ENCODE data around the gene KIF20A.
"Not testable (repeated sequence)": the region's sequence is repeated elsewhere in the genome, so short reads cannot be mapped to it uniquely, and the experiment has no call there.

The KIF20A gene

GRCh38 chr5:138186002-138186447 is 7.1 kb downstream of the KIF20A start:
- H3K27me3 ChIP-seq = no peaks in the 10 kb centered on the region
- H3K36me3 ChIP-seq = peaks cover 38% of the 10 kb centered on the region
- H3K27ac ChIP-seq = peak overlapping the region; percentile 69

DNA sequence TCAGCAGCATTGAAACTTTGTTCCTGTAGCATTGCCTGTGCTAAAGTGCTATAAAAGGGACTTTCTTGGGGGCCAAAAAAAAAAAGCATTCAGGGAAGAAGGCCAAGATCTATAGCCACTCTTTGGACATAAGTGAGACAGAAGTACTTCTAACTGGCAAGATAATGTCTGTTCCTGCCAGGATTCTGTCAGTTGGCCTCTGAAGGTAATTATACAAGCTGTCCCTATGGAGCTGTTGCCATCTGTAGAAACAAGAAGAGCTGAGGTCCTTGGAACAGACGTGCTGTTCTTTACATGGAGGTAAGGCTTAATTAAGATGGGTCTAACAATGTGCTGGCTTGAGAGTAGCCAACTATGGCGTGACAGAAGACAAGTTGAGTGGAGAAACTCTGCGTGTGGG is 9.7 kb downstream of the KIF20A start:
- Histone ChIP-seq H3K9me3 (no peaks in the 10 kb centered on the region), H3K4me3 (ENCODE audit: low read depth in 1 of 2, low read length in 1 of 2) (no peak overlapping the region), H3K36me3 (peaks cover 41% of the 10 kb centered on the region), H3K27ac (no peak overlapping the region), H3K27me3 (no peaks in the 10 kb centered on the region), H3K4me1 (ENCODE audit: control insufficient read depth in 1 of 2, insufficient read depth in 1 of 2, low read depth in 1 of 2, low read length in 1 of 2) (peaks cover 24 to 25% of the 10 kb centered on the region in 2 experiments)
- no peak for TF ChIP-seq CTCF (IDR thresholded peaks at IDR 0.05)

More at GRCh38 chr5:138186002-138186447, 7.1 kb downstream of the KIF20A start:
- TF ChIP-seq CTCF (IDR thresholded peaks at IDR 0.05) = no peak
- peaks cover 24 to 25% of the 10 kb centered on the region in 2 experiments for H3K4me1 ChIP-seq (ENCODE audit: control insufficient read depth in 1 of 2, insufficient read depth in 1 of 2, low read depth in 1 of 2, low read length in 1 of 2)
- H3K4me3 ChIP-seq (ENCODE audit: low read depth in 1 of 2, low read length in 1 of 2) = no peak overlapping the region
- H3K9me3 ChIP-seq = no peaks in the 10 kb centered on the region

- Histone ChIP-seq H3K27me3 (no peaks in the 10 kb centered on the region), H3K9me3 (no peaks in the 10 kb centered on the region), H3K36me3 (peaks cover 45% of the 10 kb centered on the region), H3K27ac (no peak overlapping the region), H3K4me3 (ENCODE audit: low read depth in 1 of 2, low read length in 1 of 2) (no peak overlapping the region), H3K4me1 (ENCODE audit: control insufficient read depth in 1 of 2, insufficient read depth in 1 of 2, low read depth in 1 of 2, low read length in 1 of 2) (no peaks in the 10 kb centered on the region)
- TF ChIP-seq CTCF (IDR thresholded peaks at IDR 0.05) = no peak
Observed at GRCh38 chr5:138192826-138193225, 13.9 kb downstream of the KIF20A start.

GRCh38 chr5:138193859-138194258 is 14.9 kb downstream of the KIF20A start:
- not testable (repeated sequence) for H3K27ac ChIP-seq; H3K4me3 ChIP-seq (ENCODE audit: low read depth in 1 of 2, low read length in 1 of 2); H3K27me3 ChIP-seq; H3K4me1 ChIP-seq (ENCODE audit: control insufficient read depth in 1 of 2, insufficient read depth in 1 of 2, low read depth in 1 of 2, low read length in 1 of 2); H3K9me3 ChIP-seq
- peaks cover 42% of the 10 kb centered on the region for H3K36me3 ChIP-seq

- TF ChIP-seq CTCF (IDR thresholded peaks at IDR 0.05) = no peak
- Histone ChIP-seq H3K27ac (no peak overlapping the region), H3K4me3 (ENCODE audit: low read depth in 1 of 2, low read length in 1 of 2) (no peak overlapping the region), H3K9me3 (no peaks in the 10 kb centered on the region), H3K36me3 (peaks cover 4% of the 10 kb centered on the region), H3K27me3 (no peaks in the 10 kb centered on the region), H3K4me1 (ENCODE audit: control insufficient read depth in 1 of 2, insufficient read depth in 1 of 2, low read depth in 1 of 2, low read length in 1 of 2) (peaks cover 16 to 18% of the 10 kb centered on the region in 2 experiments)
Observed at GRCh38 chr5:138210985-138211384, 32.1 kb downstream of the KIF20A start.

DNA sequence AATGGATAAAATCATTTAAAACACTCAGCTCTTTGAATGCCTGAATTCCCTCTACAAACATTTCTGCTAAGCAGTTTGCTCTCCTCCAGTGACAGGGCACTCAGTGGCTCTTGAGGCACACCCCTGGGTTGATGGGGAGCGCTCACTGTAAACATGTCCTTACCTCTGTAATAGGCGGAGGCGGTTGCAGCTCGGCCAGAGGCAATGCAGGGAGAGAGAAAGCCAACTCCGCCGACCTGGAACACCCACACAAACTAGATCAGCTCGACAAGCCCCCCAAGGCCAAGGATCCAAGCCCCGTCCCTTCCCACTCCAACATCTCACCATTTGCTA is 33.9 kb downstream of the KIF20A start:
- H3K4me3 ChIP-seq (ENCODE audit: low read depth in 1 of 2, low read length in 1 of 2) = peak overlapping the region; percentile 80 to 87
- H3K9me3 ChIP-seq = no peaks in the 10 kb centered on the region
- no peaks in the 10 kb centered on the region for H3K27me3 ChIP-seq
- peaks cover 16 to 18% of the 10 kb centered on the region in 2 experiments for H3K4me1 ChIP-seq (ENCODE audit: control insufficient read depth in 1 of 2, insufficient read depth in 1 of 2, low read depth in 1 of 2, low read length in 1 of 2)
- peak overlapping the region; percentile 63 for H3K27ac ChIP-seq
- no peak for TF ChIP-seq CTCF (IDR thresholded peaks at IDR 0.05)
- no peaks in the 10 kb centered on the region for H3K36me3 ChIP-seq

Measured in neutrophil (primary cell).